KOPT-K1 (cell line): ENCODE data around the gene STX3.
A peak's percentile ranks its signal among the peaks of the same experiment; 100 is the strongest.
"Not testable (repeated sequence)": the region's sequence is repeated elsewhere in the genome, so short reads cannot be mapped to it uniquely, and the experiment has no call there.

Experiments used
- H3K27ac ChIP-seq: fragments of 200-600 bp; sonication (generic); 2 replicates; pipeline ENCODE4 v1.5.1; 2016; ENCODE audit warnings: antibody characterized with exemption, mild to moderate bottlenecking, low read depth, low read length; ENCODE audit not compliant: poor library complexity, severe bottlenecking
- H3K36me3 ChIP-seq: fragments of 200-600 bp; sonication (generic); 2 replicates; pipeline ENCODE4 v1.5.1; 2017; ENCODE audit warnings: antibody characterized with exemption, mild to moderate bottlenecking, low read length, moderate library complexity; ENCODE audit not compliant: insufficient read depth
- H3K9me3 ChIP-seq: fragments of 200-600 bp; sonication (generic); 2 replicates; pipeline ENCODE4 v1.5.1; 2017; ENCODE audit warnings: antibody characterized with exemption, low read length, mild to moderate bottlenecking; ENCODE audit not compliant: insufficient read depth, poor library complexity, severe bottlenecking

STX3 gene

GRCh38 chr11:59794417-59794816 lies 39.2 kb downstream of the STX3 start:
- no peaks in the 10 kb centered on the region for H3K9me3 ChIP-seq
- no peaks in the 10 kb centered on the region for H3K36me3 ChIP-seq
- no peak overlapping the region for H3K27ac ChIP-seq

- no peaks in the 10 kb centered on the region for H3K9me3 ChIP-seq
- H3K27ac ChIP-seq, result no peak overlapping the region
- H3K36me3 ChIP-seq, result peaks cover 7% of the 10 kb centered on the region
These were observed 45.3 kb downstream of the STX3 start for GRCh38 chr11:59800390-59801025.

GRCh38 chr11:59801160-59801706 lies 46.1 kb downstream of the STX3 start:
- H3K27ac ChIP-seq, result no peak overlapping the region
- H3K36me3 ChIP-seq, result peaks cover 15% of the 10 kb centered on the region
- H3K9me3 ChIP-seq, result no peaks in the 10 kb centered on the region

GRCh38 chr11:59801981-59802638 lies 46.9 kb downstream of the STX3 start:
- H3K27ac ChIP-seq, result no peak overlapping the region
- no peaks in the 10 kb centered on the region for H3K9me3 ChIP-seq
- peaks cover 23% of the 10 kb centered on the region for H3K36me3 ChIP-seq

- Histone ChIP-seq H3K27ac (no peak overlapping the region), H3K9me3 (no peaks in the 10 kb centered on the region), H3K36me3 (peaks cover 29% of the 10 kb centered on the region)
These were observed 47.5 kb downstream of the STX3 start for GRCh38 chr11:59802639-59803176.

- no peaks in the 10 kb centered on the region for H3K9me3 ChIP-seq
- H3K36me3 ChIP-seq, result peaks cover 43% of the 10 kb centered on the region
- no peak overlapping the region for H3K27ac ChIP-seq
These were observed 48.9 kb downstream of the STX3 start for GRCh38 chr11:59804061-59804460.

GRCh38 chr11:59807047-59807610 lies 52.0 kb downstream of the STX3 start:
- Histone ChIP-seq H3K36me3 (peaks cover 48% of the 10 kb centered on the region), H3K27ac (no peak overlapping the region), H3K9me3 (no peaks in the 10 kb centered on the region)

GRCh38 chr11:59810189-59810910 lies 55.2 kb downstream of the STX3 start, which contains the start of gene MRPL16:
Gene MRPL16, minus strand, starts transcription at chr11:59810778. Its CDS starts 120 bp downstream, at chr11:59810658.
- H3K36me3 ChIP-seq, result peaks cover 42% of the 10 kb centered on the region
- peak within 1 kb of the TSS; percentile 71 for H3K27ac ChIP-seq

GRCh38 chr11:59810911-59811259 lies 55.7 kb downstream of the STX3 start:
- Histone ChIP-seq H3K36me3 (peaks cover 37% of the 10 kb centered on the region), H3K9me3 (no peaks in the 10 kb centered on the region), H3K27ac (peak overlapping the region; percentile 71)

More at GRCh38 chr11:59810189-59810910, 55.2 kb downstream of the STX3 start, which contains the start of gene MRPL16:
- H3K9me3 ChIP-seq, result no peaks in the 10 kb centered on the region

GRCh38 chr11:59812220-59812619 lies 57.0 kb downstream of the STX3 start:
- H3K36me3 ChIP-seq, result peaks cover 24% of the 10 kb centered on the region
- H3K9me3 ChIP-seq, result no peaks in the 10 kb centered on the region
- no peak overlapping the region for H3K27ac ChIP-seq

GRCh38 chr11:59813364-59813763 lies 58.2 kb downstream of the STX3 start:
- H3K36me3 ChIP-seq, result peaks cover 12% of the 10 kb centered on the region
- H3K27ac ChIP-seq, result peak overlapping the region; percentile 95
- no peaks in the 10 kb centered on the region for H3K9me3 ChIP-seq

GRCh38 chr11:59814021-59814420 lies 58.8 kb downstream of the STX3 start:
- peak overlapping the region; percentile 95 for H3K27ac ChIP-seq
- H3K9me3 ChIP-seq, result no peaks in the 10 kb centered on the region
- H3K36me3 ChIP-seq, result peaks cover 6% of the 10 kb centered on the region; the same call in 1 of the 2 replicates

- Histone ChIP-seq H3K36me3 (no peaks in the 10 kb centered on the region), H3K27ac (peak overlapping the region; percentile 95), H3K9me3 (no peaks in the 10 kb centered on the region)
These were observed 60.6 kb downstream of the STX3 start for GRCh38 chr11:59815754-59816153.

- peak overlapping the region; percentile 95 for H3K27ac ChIP-seq
- not testable (repeated sequence) for H3K36me3 ChIP-seq
These were observed 61.3 kb downstream of the STX3 start for GRCh38 chr11:59816434-59816833.

GRCh38 chr11:59818572-59818971 lies 63.4 kb downstream of the STX3 start:
- peak overlapping the region; percentile 95 for H3K27ac ChIP-seq
- H3K9me3 ChIP-seq, result no peaks in the 10 kb centered on the region
- H3K36me3 ChIP-seq, result no peaks in the 10 kb centered on the region

More at GRCh38 chr11:59816434-59816833, 61.3 kb downstream of the STX3 start:
- not testable (repeated sequence) for H3K9me3 ChIP-seq
